Activated CD4-positive, alpha-beta T cell treated with anti-CD3 and anti-CD28 coated beads, Interleukin-2, amount 50 U/mL, for 16 hours (primary cell): ENCODE data around the gene SCN10A.

Experiments used
- DNase-seq: peaks from one replicate; pipeline ENCODE4 v3.0.0-alpha.2; 2020

Gene SCN10A

GRCh38 chr3:38816026-38816425 is at the start of gene SCN10A:
SCN10A (minus strand) TSS chr3:38816217; CDS start chr3:38794010, 22,207 bp downstream.
- DNase-seq: no peak

- DNase-seq: no peak
Observed at GRCh38 chr3:38853011-38853410, 37.0 kb upstream of the SCN10A start.

GRCh38 chr3:38843898-38844297 is 27.9 kb upstream of the SCN10A start:
- DNase-seq: peak; percentile 10

GRCh38 chr3:38842266-38842965 is 26.4 kb upstream of the SCN10A start:
- DNase-seq: no peak

- no peak for DNase-seq
Observed at GRCh38 chr3:38840987-38841386, 25.0 kb upstream of the SCN10A start.

GRCh38 chr3:38837358-38837757 is 21.3 kb upstream of the SCN10A start:
- no peak for DNase-seq

GRCh38 chr3:38836561-38836960 is 20.5 kb upstream of the SCN10A start:
- DNase-seq: no peak

- no peak for DNase-seq
Observed at GRCh38 chr3:38835939-38836338, 19.9 kb upstream of the SCN10A start.

GRCh38 chr3:38834717-38835116 is 18.7 kb upstream of the SCN10A start:
- DNase-seq: no peak

GRCh38 chr3:38834110-38834509 is 18.1 kb upstream of the SCN10A start:
- peak; percentile 42 for DNase-seq

- DNase-seq: no peak
Observed at GRCh38 chr3:38829404-38829803, 13.4 kb upstream of the SCN10A start.

GRCh38 chr3:38828681-38829080 is 12.7 kb upstream of the SCN10A start:
- no peak for DNase-seq

- no peak for DNase-seq
Observed at GRCh38 chr3:38827791-38828190, 11.8 kb upstream of the SCN10A start.

- no peak for DNase-seq
Observed at GRCh38 chr3:38826001-38826400, 10.0 kb upstream of the SCN10A start.

- DNase-seq: no peak
Observed at GRCh38 chr3:38824349-38824748, 8.3 kb upstream of the SCN10A start.

- no peak for DNase-seq
Observed at GRCh38 chr3:38823722-38824121, 7.7 kb upstream of the SCN10A start.

GRCh38 chr3:38823186-38823585 is 7.2 kb upstream of the SCN10A start:
- DNase-seq: no peak

- DNase-seq: no peak
Observed at GRCh38 chr3:38811822-38812221, 4.2 kb downstream of the SCN10A start.

GRCh38 chr3:38805765-38806386 is 10.1 kb downstream of the SCN10A start:
- peak; percentile 58 for DNase-seq

- peak; percentile 1 for DNase-seq
Observed at GRCh38 chr3:38805004-38805403, 11.0 kb downstream of the SCN10A start.

- DNase-seq: no peak
Observed at GRCh38 chr3:38800511-38800910, 15.5 kb downstream of the SCN10A start.

- no peak for DNase-seq
Observed at GRCh38 chr3:38793721-38794120, 22.3 kb downstream of the SCN10A start.

GRCh38 chr3:38792983-38793382 is 23.0 kb downstream of the SCN10A start:
- DNase-seq: no peak

GRCh38 chr3:38782148-38782547 is 33.9 kb downstream of the SCN10A start:
- DNase-seq: no peak

GRCh38 chr3:38773528-38773927 is 42.5 kb downstream of the SCN10A start:
- no peak for DNase-seq
